Measurements from ENCODE around the gene CEP72. TPM values are rescaled to one million over a fixed set of nuclear protein-coding genes. Genes with fewer than 3 reads are reported as not detected.
A peak's percentile ranks its signal among the peaks of the same experiment; 100 is the strongest.
"Not testable (repeated sequence)": the region's sequence is repeated elsewhere in the genome, so short reads cannot be mapped to it uniquely, and the experiment has no call there.

The CEP72 gene
- 4.4 and 7.7 TPM in 2 replicates for total RNA-seq (2014; rRNA removed; shearing (Covaris generic); ENCODE audit: low replicate concordance)

GRCh38 chr5:611731-612486, at the start of gene CEP72:
CEP72 (plus strand) TSS chr5:612340; CDS start chr5:612362, 22 bp downstream.
- peak; percentile 64 for DNase-seq (ENCODE audit: low read depth)
- in situ Hi-C loops (cut with HindIII; ENCODE audit: low pct_unique_long_range_greater_than_20kb, low sequenced_read_pairs), result no loop called here

- DNase-seq (ENCODE audit: low read depth), result no peak
- in situ Hi-C loops (cut with HindIII; ENCODE audit: low pct_unique_long_range_greater_than_20kb, low sequenced_read_pairs), result no loop called here
Measured at GRCh38 chr5:565782-566440, 46.2 kb upstream of the CEP72 start.

GRCh38 chr5:566636-567309, 45.4 kb upstream of the CEP72 start:
- DNase-seq (ENCODE audit: low read depth), result no peak
- in situ Hi-C loops (cut with HindIII; ENCODE audit: low pct_unique_long_range_greater_than_20kb, low sequenced_read_pairs), result no loop called here

GRCh38 chr5:567664-568060, 44.5 kb upstream of the CEP72 start:
- in situ Hi-C loops (cut with HindIII; ENCODE audit: low pct_unique_long_range_greater_than_20kb, low sequenced_read_pairs), result no loop called here
- no peak for DNase-seq (ENCODE audit: low read depth)

- in situ Hi-C loops (cut with HindIII; ENCODE audit: low pct_unique_long_range_greater_than_20kb, low sequenced_read_pairs), result no loop called here
- DNase-seq (ENCODE audit: low read depth), result no peak
Measured at GRCh38 chr5:568061-568781, 43.9 kb upstream of the CEP72 start.

GRCh38 chr5:568809-569208, 43.3 kb upstream of the CEP72 start:
- no peak for DNase-seq (ENCODE audit: low read depth)
- in situ Hi-C loops (cut with HindIII; ENCODE audit: low pct_unique_long_range_greater_than_20kb, low sequenced_read_pairs), result no loop called here

- in situ Hi-C loops (cut with HindIII; ENCODE audit: low pct_unique_long_range_greater_than_20kb, low sequenced_read_pairs), result no loop called here
- no peak for DNase-seq (ENCODE audit: low read depth)
Measured at GRCh38 chr5:569358-569867, 42.7 kb upstream of the CEP72 start.

- in situ Hi-C loops (cut with HindIII; ENCODE audit: low pct_unique_long_range_greater_than_20kb, low sequenced_read_pairs), result no loop called here
- no peak for DNase-seq (ENCODE audit: low read depth)
Measured at GRCh38 chr5:569868-570361, 42.2 kb upstream of the CEP72 start.

- in situ Hi-C loops (cut with HindIII; ENCODE audit: low pct_unique_long_range_greater_than_20kb, low sequenced_read_pairs), result no loop called here
- no peak for DNase-seq (ENCODE audit: low read depth)
Measured at GRCh38 chr5:570446-570845, 41.7 kb upstream of the CEP72 start.

- in situ Hi-C loops (cut with HindIII; ENCODE audit: low pct_unique_long_range_greater_than_20kb, low sequenced_read_pairs), result no loop called here
- no peak for DNase-seq (ENCODE audit: low read depth)
Measured at GRCh38 chr5:570886-571285, 41.3 kb upstream of the CEP72 start.

GRCh38 chr5:571791-572190, 40.3 kb upstream of the CEP72 start:
- DNase-seq (ENCODE audit: low read depth), result no peak
- in situ Hi-C loops (cut with HindIII; ENCODE audit: low pct_unique_long_range_greater_than_20kb, low sequenced_read_pairs), result no loop called here

- DNase-seq (ENCODE audit: low read depth), result no peak
- in situ Hi-C loops (cut with HindIII; ENCODE audit: low pct_unique_long_range_greater_than_20kb, low sequenced_read_pairs), result no loop called here
Measured at GRCh38 chr5:572398-573019, 39.6 kb upstream of the CEP72 start.

- DNase-seq (ENCODE audit: low read depth), result no peak
- in situ Hi-C loops (cut with HindIII; ENCODE audit: low pct_unique_long_range_greater_than_20kb, low sequenced_read_pairs), result no loop called here
Measured at GRCh38 chr5:573206-573605, 38.9 kb upstream of the CEP72 start.

GRCh38 chr5:573976-574375, 38.2 kb upstream of the CEP72 start:
- DNase-seq (ENCODE audit: low read depth), result no peak
- in situ Hi-C loops (cut with HindIII; ENCODE audit: low pct_unique_long_range_greater_than_20kb, low sequenced_read_pairs), result no loop called here

GRCh38 chr5:574906-575305, 37.2 kb upstream of the CEP72 start:
- in situ Hi-C loops (cut with HindIII; ENCODE audit: low pct_unique_long_range_greater_than_20kb, low sequenced_read_pairs), result no loop called here
- no peak for DNase-seq (ENCODE audit: low read depth)

GRCh38 chr5:575636-576035, 36.5 kb upstream of the CEP72 start:
- DNase-seq (ENCODE audit: low read depth), result no peak
- in situ Hi-C loops (cut with HindIII; ENCODE audit: low pct_unique_long_range_greater_than_20kb, low sequenced_read_pairs), result no loop called here

- DNase-seq (ENCODE audit: low read depth); in situ Hi-C loops (cut with HindIII; ENCODE audit: low pct_unique_long_range_greater_than_20kb, low sequenced_read_pairs): not testable (repeated sequence)
Measured at GRCh38 chr5:577214-577613, 34.9 kb upstream of the CEP72 start.

- no peak for DNase-seq (ENCODE audit: low read depth)
- in situ Hi-C loops (cut with HindIII; ENCODE audit: low pct_unique_long_range_greater_than_20kb, low sequenced_read_pairs), result no loop called here
Measured at GRCh38 chr5:577800-578199, 34.3 kb upstream of the CEP72 start.

All from Caki2 (cell line).